Measurements from ENCODE around the gene DGUOK. TPM values are rescaled to one million over a fixed set of nuclear protein-coding genes. Genes with fewer than 3 reads are reported as not detected.

Gene DGUOK
- total and polyA plus RNA-seq, 2 experiments from 2014 or later = 50.9 to 116 TPM

GRCh38 chr2:73906847-73907505 is 19.7 kb upstream of the DGUOK start:
- Histone ChIP-seq H3K4me1 (ENCODE audit: insufficient read depth) (no peaks in the 10 kb centered on the region), H3K27ac (no peak overlapping the region), H3K9me3 (ENCODE audit: low read depth) (no peaks in the 10 kb centered on the region), H3K79me2 (ENCODE audit: insufficient read depth) (no peaks in the 10 kb centered on the region), H3K27me3 (replicated peaks; ENCODE audit: insufficient read depth) (peaks cover 31% of the 10 kb centered on the region), H3F3A (ENCODE audit: insufficient read depth) (peaks cover 6% of the 10 kb centered on the region; the same call in 1 of the 2 replicates), H3K36me3 (ENCODE audit: low read depth) (no peaks in the 10 kb centered on the region), H2AFZ (no peak overlapping the region), H4K20me1 (ENCODE audit: insufficient read depth) (no peaks in the 10 kb centered on the region), H3K4me3 (no peak overlapping the region), H3K4me2 (ENCODE audit: unreplicated experiment) (no peak overlapping the region), H3K9me2 (ENCODE audit: insufficient read depth) (no peaks in the 10 kb centered on the region), H3K9ac (no peak overlapping the region)
- in situ Hi-C loops (cut with MboI) = no loop called here
- TF ChIP-seq EZH2 (IDR thresholded peaks at IDR 0.05; ENCODE audit: insufficient read depth, poor library complexity, severe bottlenecking) (no peak), EZH2phosphoT487 (IDR thresholded peaks at IDR 0.05; ENCODE audit: insufficient read depth, low read depth) (no peak)
- 69 to 75% methylated on average over 5 of the region's 5 CpGs for WGBS, 2 experiments (ENCODE audit: low coverage in 1 of 2, low lambda C conversion rate in 2 of 2, missing lambda C conversion rate in 2 of 2)
- no peak for DNase-seq

- peaks cover 21% of the 10 kb centered on the region for H3K27me3 ChIP-seq (replicated peaks; ENCODE audit: insufficient read depth)
- H3K79me2 ChIP-seq (ENCODE audit: insufficient read depth) = no peaks in the 10 kb centered on the region
- TF ChIP-seq EZH2phosphoT487 (IDR thresholded peaks at IDR 0.05; ENCODE audit: insufficient read depth, low read depth) = no peak
- no peak for TF ChIP-seq EZH2 (IDR thresholded peaks at IDR 0.05; ENCODE audit: insufficient read depth, poor library complexity, severe bottlenecking)
- no peak overlapping the region for H3K9ac ChIP-seq
- WGBS, 2 experiments (ENCODE audit: low coverage in 1 of 2, low lambda C conversion rate in 2 of 2, missing lambda C conversion rate in 2 of 2) = 13 to 15% methylated on average over 5 of the region's 5 CpGs
- peaks cover 6% of the 10 kb centered on the region; the same call in 1 of the 2 replicates for H3F3A ChIP-seq (ENCODE audit: insufficient read depth)
- no peaks in the 10 kb centered on the region for H3K9me2 ChIP-seq (ENCODE audit: insufficient read depth)
- in situ Hi-C loops (cut with MboI) = no loop called here
- peak; percentile 54 for DNase-seq
- no peaks in the 10 kb centered on the region for H3K36me3 ChIP-seq (ENCODE audit: low read depth)
- H3K4me1 ChIP-seq (ENCODE audit: insufficient read depth) = no peaks in the 10 kb centered on the region
- H3K9me3 ChIP-seq (ENCODE audit: low read depth) = no peaks in the 10 kb centered on the region
- no peak overlapping the region for H3K4me2 ChIP-seq (ENCODE audit: unreplicated experiment)
- no peaks in the 10 kb centered on the region for H4K20me1 ChIP-seq (ENCODE audit: insufficient read depth)
- H3K4me3 ChIP-seq = no peak overlapping the region
- H3K27ac ChIP-seq = no peak overlapping the region
- H2AFZ ChIP-seq = no peak overlapping the region
These were observed 18.7 kb upstream of the DGUOK start for GRCh38 chr2:73907840-73908452.

- Histone ChIP-seq H2AFZ (no peak overlapping the region), H3K27me3 (replicated peaks; ENCODE audit: insufficient read depth) (peaks cover 23% of the 10 kb centered on the region), H3F3A (ENCODE audit: insufficient read depth) (peaks cover 6% of the 10 kb centered on the region; the same call in 1 of the 2 replicates), H3K4me3 (no peak overlapping the region), H3K9me3 (ENCODE audit: low read depth) (no peaks in the 10 kb centered on the region), H3K9me2 (ENCODE audit: insufficient read depth) (no peaks in the 10 kb centered on the region), H3K79me2 (ENCODE audit: insufficient read depth) (no peaks in the 10 kb centered on the region), H3K9ac (no peak overlapping the region), H3K4me2 (ENCODE audit: unreplicated experiment) (no peak overlapping the region), H3K36me3 (ENCODE audit: low read depth) (no peaks in the 10 kb centered on the region), H3K27ac (no peak overlapping the region), H3K4me1 (ENCODE audit: insufficient read depth) (no peaks in the 10 kb centered on the region), H4K20me1 (ENCODE audit: insufficient read depth) (no peaks in the 10 kb centered on the region)
- 70 to 73% methylated on average over 10 of the region's 10 CpGs for WGBS, 2 experiments (ENCODE audit: low coverage in 1 of 2, low lambda C conversion rate in 2 of 2, missing lambda C conversion rate in 2 of 2)
- in situ Hi-C loops (cut with MboI) = no loop called here
- no peak for TF ChIP-seq EZH2phosphoT487 (IDR thresholded peaks at IDR 0.05; ENCODE audit: insufficient read depth, low read depth)
- TF ChIP-seq EZH2 (IDR thresholded peaks at IDR 0.05; ENCODE audit: insufficient read depth, poor library complexity, severe bottlenecking) = no peak
- DNase-seq = no peak
These were observed 17.7 kb upstream of the DGUOK start for GRCh38 chr2:73908689-73909652.

- DNase-seq = no peak
- Histone ChIP-seq H3K27me3 (replicated peaks; ENCODE audit: insufficient read depth) (peaks cover 35% of the 10 kb centered on the region), H3K4me1 (ENCODE audit: insufficient read depth) (no peaks in the 10 kb centered on the region), H3K4me2 (ENCODE audit: unreplicated experiment) (no peak overlapping the region), H4K20me1 (ENCODE audit: insufficient read depth) (no peaks in the 10 kb centered on the region), H3F3A (ENCODE audit: insufficient read depth) (peaks cover 6% of the 10 kb centered on the region; the same call in 1 of the 2 replicates), H2AFZ (no peak overlapping the region), H3K36me3 (ENCODE audit: low read depth) (no peaks in the 10 kb centered on the region), H3K27ac (no peak overlapping the region), H3K9me2 (ENCODE audit: insufficient read depth) (no peaks in the 10 kb centered on the region), H3K79me2 (ENCODE audit: insufficient read depth) (no peaks in the 10 kb centered on the region), H3K9me3 (ENCODE audit: low read depth) (no peaks in the 10 kb centered on the region), H3K9ac (no peak overlapping the region), H3K4me3 (no peak overlapping the region)
- TF ChIP-seq EZH2phosphoT487 (IDR thresholded peaks at IDR 0.05; ENCODE audit: insufficient read depth, low read depth) (no peak), EZH2 (IDR thresholded peaks at IDR 0.05; ENCODE audit: insufficient read depth, poor library complexity, severe bottlenecking) (no peak)
- in situ Hi-C loops (cut with MboI) = no loop called here
- WGBS, 2 experiments (ENCODE audit: low coverage in 1 of 2, low lambda C conversion rate in 2 of 2, missing lambda C conversion rate in 2 of 2) = 32 to 34% methylated on average over 6 of the region's 6 CpGs
These were observed 15.7 kb upstream of the DGUOK start for GRCh38 chr2:73910873-73911547.
